Loucy (cell line): ENCODE measurements around the gene KCNMA1.

ENCODE experiments used
- EZH2phosphoT487 ChIP-seq: fragments of 200-600 bp; IDR thresholded peaks from 2 replicates; pipeline ENCODE4 v1.6.1; 2018; ENCODE audit warnings: antibody characterized with exemption, mild to moderate bottlenecking, moderate library complexity, borderline replicate concordance
- TF ChIP-seq, protein P1 (sequence below): fragments of 200-600 bp; sonication (generic); conservative IDR thresholded peaks from 2 replicates; pipeline ENCODE4 v1.5.1; 2014; ENCODE audit warnings: mild to moderate bottlenecking, antibody characterized with exemption, low read length

DNA sequence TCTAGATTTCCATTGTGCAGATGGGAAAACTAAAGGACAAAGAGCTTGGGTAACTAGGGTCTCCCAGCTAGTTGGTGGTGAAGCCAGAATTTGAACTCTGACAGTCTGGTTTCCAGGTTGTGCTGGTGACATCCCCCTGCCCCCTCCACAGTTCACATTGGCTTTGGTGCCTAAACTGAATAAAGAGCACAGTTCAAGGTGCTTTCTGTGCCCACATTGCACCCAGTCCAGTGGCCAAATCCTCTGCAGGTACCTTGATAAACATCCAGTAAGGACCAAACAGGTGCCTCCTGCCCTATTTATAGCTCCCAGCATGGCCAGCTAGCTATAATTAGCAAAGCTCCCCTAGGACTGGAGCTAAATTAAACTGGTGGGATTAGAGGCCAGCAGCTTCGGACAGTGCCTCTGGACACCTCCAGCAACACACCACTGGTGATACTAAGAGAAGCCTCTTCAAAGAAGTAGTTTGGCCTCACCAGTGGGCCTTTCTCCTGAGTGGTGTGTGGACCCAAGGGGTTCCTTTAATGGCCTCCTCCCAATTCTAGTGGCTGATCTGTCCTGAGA lies 59.9 kb downstream of the KCNMA1 start:
- TF ChIP-seq, protein P1, sequence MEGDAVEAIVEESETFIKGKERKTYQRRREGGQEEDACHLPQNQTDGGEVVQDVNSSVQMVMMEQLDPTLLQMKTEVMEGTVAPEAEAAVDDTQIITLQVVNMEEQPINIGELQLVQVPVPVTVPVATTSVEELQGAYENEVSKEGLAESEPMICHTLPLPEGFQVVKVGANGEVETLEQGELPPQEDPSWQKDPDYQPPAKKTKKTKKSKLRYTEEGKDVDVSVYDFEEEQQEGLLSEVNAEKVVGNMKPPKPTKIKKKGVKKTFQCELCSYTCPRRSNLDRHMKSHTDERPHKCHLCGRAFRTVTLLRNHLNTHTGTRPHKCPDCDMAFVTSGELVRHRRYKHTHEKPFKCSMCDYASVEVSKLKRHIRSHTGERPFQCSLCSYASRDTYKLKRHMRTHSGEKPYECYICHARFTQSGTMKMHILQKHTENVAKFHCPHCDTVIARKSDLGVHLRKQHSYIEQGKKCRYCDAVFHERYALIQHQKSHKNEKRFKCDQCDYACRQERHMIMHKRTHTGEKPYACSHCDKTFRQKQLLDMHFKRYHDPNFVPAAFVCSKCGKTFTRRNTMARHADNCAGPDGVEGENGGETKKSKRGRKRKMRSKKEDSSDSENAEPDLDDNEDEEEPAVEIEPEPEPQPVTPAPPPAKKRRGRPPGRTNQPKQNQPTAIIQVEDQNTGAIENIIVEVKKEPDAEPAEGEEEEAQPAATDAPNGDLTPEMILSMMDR = no peak
- TF ChIP-seq EZH2phosphoT487 = no peak
